GM12873 (cell line): ENCODE measurements around the gene ZNF860.

ENCODE experiments used
- TF ChIP-seq, protein P1 (sequence below): IDR thresholded peaks from 2 replicates; pipeline ENCODE4 v1.5.1; 2012; ENCODE audit warnings: low read depth, mild to moderate bottlenecking, moderate library complexity, low read length, control low read depth; ENCODE audit not compliant: insufficient read depth; ENCODE audit errors: missing control alignments

The ZNF860 gene

DNA sequence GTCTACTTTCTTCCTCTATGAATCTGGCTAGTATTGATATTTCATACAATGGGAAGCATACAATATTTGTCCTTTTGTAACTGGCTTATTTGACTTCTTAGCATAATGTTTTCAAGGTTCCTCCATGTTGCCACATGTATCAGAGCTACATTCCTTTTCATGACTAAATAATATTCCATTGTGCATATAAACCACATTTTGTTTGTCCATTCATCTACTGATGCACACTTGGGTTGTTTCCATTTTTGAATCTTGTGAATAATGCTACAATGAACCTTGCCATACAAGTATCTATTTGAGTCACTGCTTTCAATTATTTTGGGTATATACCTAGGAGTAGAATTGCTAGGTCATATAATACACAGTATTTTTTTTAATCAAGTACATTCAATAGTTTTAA lies 38.5 kb upstream of the ZNF860 start:
- TF ChIP-seq, protein P1, sequence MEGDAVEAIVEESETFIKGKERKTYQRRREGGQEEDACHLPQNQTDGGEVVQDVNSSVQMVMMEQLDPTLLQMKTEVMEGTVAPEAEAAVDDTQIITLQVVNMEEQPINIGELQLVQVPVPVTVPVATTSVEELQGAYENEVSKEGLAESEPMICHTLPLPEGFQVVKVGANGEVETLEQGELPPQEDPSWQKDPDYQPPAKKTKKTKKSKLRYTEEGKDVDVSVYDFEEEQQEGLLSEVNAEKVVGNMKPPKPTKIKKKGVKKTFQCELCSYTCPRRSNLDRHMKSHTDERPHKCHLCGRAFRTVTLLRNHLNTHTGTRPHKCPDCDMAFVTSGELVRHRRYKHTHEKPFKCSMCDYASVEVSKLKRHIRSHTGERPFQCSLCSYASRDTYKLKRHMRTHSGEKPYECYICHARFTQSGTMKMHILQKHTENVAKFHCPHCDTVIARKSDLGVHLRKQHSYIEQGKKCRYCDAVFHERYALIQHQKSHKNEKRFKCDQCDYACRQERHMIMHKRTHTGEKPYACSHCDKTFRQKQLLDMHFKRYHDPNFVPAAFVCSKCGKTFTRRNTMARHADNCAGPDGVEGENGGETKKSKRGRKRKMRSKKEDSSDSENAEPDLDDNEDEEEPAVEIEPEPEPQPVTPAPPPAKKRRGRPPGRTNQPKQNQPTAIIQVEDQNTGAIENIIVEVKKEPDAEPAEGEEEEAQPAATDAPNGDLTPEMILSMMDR: no peak

GRCh38 chr3:31945738-31946052 lies 35.9 kb upstream of the ZNF860 start:
- TF ChIP-seq, protein P1: no peak

DNA sequence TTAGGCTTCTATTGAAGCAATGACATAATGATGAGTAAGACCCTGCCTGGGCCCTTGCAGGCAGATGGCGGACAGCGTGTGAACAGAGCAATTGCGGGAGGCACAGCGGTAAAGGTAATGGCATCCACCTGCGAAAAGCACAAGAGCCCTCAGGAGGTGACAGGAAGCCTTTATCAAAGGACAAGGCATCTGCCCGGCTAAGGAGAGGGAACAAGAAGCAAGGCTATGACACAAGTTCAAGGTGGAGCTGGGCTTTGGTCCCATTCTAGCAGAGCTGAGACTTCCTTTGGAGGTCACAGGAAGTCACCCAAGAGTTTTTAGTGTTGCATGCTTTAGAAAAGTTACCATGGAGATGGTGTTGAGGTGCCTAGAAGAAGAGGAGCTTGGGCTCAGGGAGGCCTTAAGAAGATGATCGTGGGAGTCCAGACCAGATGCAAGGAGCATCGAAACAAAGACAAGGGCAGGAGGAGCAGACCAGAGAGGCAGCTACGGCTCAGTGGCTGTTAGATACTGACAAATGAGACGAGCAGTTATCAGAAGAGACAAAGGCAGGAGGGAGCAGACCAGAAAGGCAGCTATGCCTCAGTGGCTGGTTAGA lies 35.0 kb upstream of the ZNF860 start:
- TF ChIP-seq, protein P1: no peak

DNA sequence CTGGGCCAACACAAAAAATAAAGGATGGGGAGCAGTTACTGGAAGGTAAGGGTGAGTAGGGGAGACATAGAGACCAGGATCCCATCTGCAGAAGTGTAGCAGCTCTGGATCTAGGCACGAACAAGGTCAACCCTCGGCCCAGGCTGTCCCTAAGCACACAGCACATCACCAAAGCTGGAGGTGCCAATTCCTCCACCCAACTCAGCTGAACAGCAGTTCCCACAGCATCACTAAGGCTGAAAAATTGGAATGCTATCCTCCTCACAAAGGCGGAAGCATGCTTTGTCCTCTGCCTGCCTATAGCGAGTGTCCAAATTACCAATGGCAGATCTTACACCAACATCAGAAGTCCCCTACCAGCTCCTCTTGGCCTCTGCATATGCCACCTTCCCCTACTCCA lies 34.4 kb upstream of the ZNF860 start:
- TF ChIP-seq, protein P1: no peak

GRCh38 chr3:31947671-31948091 lies 33.9 kb upstream of the ZNF860 start:
- TF ChIP-seq, protein P1: no peak

DNA sequence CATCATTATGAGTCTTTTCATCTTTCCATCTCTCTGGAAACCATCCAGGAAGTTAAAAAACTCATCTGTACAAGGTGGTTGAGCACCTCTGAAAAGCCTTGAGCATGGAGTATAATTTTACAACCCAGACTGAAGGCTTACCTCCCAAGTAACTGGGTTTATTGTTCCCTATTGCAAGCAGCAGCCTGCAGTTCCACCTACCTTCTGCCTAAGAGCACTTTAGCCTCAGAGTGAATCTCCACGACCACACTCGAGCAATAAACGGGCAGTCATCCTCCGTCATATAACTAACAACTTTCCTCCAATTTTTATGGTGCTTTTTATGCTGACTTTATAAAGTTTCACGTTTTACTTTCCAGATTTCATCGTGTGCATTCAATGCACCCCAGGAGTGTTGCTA lies 33.3 kb upstream of the ZNF860 start:
- TF ChIP-seq, protein P1: no peak

- TF ChIP-seq, protein P1: no peak
Observed at GRCh38 chr3:31952205-31952604, 29.3 kb upstream of the ZNF860 start.

DNA sequence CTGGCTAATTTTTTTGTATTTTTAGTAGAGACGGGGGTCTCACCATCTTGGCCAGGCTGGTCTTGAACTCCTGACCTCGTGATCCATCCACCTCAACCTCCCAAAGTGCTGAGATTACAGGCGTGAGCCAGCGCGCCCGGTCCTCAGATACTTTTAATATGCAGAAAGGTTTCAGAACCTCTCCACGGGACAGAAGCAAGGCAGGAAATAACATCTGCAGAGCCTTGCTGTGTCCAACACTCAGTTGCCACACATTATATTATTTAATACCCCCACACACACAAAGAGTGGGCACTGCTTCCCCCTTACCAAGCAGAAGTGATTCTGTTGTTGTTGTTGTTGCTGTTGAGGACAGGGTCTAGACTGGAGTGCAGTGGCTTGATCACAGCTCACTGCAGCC lies 28.5 kb upstream of the ZNF860 start:
- TF ChIP-seq, protein P1: no peak
